Activated T-helper 1 cell treated with anti-CD3 and anti-CD28 coated beads, Interleukin-2, amount 50 U/mL, for 16 hours (primary cell): Measurements from ENCODE around the gene METTL5.
"Not testable (repeated sequence)": the region's sequence is repeated elsewhere in the genome, so short reads cannot be mapped to it uniquely, and the experiment has no call there.

Experiments
- DNase-seq, 2 donors: peaks; one replicate each; pipeline ENCODE4 v3.0.0-alpha.2; 2020; ENCODE audit warnings: low read depth in 1 of 2, low spot score in 1 of 2

The METTL5 gene

GRCh38 chr2:169834401-169834800, 9.7 kb upstream of the METTL5 start:
- DNase-seq = no peak

DNA sequence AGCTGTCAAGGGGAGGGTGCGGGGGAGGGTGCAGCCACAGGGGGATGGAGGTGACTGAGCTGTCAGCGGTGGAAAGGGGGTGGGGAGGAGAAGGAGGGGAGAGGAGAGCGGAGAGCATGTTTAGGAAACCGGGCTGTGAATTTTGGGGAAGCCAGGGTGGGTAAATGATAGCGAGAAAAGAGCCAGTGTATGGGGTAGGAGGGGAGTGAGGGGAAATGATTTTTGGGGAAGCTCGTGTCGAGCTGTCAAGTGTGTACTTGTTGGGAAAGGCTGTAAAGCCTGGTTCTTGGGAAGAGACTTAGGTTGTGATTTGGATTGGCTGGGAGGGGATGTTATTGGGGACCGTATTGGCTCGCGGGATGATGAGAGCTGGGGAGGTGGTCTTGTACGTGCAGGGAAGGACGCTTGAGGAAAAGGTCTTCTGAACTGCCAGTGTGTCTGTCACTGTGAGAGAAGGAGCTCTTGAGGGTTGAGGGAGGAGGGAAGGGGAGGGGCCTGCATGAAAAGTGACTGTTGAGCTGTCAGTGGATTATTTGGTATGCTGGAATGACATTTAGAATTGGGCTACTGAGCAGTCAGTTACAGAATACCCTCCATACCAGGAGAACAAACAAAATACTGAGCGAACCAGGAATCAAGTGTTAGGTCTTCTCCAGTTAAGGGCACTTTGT, 3.6 kb upstream of the METTL5 start:
- DNase-seq = peak in 1 of 2 donors; percentile 13

- peak; percentile 72 to 84 for DNase-seq
These were observed 2.8 kb upstream of the METTL5 start, which contains the start of gene UBR3 for GRCh38 chr2:169827272-169828140. Gene UBR3 (plus strand): TSS chr2:169827454. CDS start chr2:169827508, 54 bp downstream.

DNA sequence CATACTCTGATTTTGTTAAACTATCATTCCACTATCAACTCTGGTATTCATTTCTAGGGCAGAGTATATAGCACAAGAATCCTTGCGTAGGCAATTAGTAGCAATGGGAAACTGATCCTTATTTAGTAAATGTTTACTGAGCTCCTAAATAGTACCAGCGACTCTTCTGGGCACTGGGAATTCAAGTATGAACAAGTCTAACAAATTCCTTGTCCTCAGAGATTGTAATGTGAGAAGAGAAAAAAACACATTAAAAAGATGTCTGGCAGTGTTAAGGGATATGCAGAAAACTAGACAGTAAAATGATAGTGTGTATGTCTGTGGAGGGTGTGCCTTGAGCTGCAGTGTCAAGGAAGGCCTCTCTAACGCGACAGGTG, 721 bp downstream of the METTL5 start:
- no peak for DNase-seq

DNA sequence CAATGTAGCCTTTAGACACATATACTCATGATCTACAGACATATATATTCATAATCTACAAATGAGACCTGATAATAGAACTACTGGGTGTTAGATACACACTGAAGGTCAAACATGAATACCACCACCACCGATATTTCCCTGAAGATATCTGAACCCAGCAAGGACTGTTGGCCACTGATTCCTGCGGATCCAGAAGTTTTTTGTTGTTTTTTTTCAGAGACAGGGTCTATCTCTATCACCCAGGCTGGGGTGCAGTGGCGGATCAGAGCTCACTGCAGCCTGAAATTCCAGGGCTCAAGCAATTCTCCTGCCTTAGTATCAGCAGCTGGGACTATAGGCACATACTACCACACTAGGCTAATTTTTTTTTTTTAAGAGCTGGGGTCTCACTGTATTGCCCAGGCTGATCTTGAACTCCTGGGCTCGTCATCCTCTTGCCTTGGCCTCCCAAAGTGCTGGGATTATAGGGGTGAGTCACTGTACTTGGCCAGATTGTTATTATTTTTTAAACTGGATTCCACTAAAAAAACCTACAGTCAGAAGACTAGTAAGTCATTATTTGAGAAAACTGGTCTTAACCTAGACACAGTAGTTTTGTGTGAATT, 1.8 kb downstream of the METTL5 start:
- DNase-seq = no peak

DNA sequence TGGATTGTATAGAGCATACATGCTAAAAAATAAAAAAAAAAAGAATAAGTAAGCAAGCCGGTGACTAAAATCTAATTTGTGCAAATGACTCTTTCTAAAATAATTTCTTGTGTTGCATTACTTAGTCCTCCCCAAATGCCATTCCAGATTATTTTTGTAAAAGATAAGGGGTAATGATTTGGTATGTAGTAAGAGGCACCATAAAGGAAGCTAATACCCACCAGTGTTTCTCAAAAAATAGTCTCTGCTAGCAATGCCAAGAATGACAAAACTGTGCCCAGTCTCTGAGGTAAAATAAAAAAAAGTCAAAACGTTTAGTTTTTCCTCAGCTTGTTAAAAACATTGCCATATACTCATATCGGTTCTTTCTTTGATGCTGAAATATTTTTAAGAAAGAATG, 2.7 kb downstream of the METTL5 start:
- no peak for DNase-seq

DNA sequence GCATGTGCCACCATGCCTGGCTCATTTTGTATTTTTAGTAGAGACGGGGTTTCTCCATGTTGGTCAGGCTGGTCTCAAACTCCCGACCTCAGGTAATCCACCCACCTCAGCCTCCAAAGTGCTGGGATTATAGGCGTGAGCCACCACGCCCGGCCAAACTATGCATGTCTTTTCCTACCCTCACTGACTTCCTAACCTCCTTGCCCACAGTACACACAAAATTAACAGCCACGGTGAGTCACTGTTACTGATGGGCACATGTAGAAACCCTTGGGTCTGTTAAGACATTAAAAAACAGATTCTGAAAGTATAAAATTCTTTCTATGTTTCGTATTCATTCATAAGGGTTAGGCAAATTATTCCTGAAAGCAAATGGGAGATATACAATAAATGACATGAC, 4.6 kb downstream of the METTL5 start:
- DNase-seq = not testable (repeated sequence)

DNA sequence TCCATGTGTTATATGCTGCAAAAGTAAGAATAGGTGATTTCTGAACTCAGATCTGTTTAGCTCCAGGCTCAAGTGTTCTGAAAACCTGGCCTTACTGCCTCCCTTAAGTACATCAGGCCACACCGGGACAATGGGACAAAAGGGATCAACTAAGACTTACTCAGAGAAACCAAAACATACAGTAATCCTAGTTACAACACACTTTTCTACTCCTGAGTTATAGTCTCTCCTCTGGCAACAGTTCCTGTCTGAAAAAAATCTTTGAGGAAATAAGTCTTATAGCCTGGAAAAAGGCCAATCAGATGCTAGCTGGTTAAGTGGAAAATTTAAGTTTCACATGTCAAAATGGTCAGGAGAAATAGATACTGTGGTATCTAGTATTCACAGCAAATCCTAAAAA, 5.6 kb downstream of the METTL5 start:
- DNase-seq = no peak

DNA sequence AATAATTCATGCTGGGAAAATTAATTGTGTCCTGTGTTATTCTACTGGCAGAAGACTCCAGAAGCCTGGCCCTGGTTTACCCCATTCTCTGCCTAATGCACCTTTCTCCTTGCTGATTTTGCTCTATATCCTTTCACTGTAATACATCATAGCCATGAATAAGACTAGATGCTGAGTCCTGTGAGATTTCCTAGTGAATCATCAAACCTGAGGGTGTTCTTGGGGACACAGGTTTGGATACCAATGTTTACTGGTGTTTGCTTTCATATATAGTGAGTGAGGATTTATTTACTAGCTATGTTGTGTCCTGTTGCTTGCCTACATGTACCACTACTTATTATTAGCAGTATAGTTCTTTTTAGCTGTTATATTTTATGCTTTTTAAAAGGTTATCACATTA, 6.5 kb downstream of the METTL5 start:
- no peak for DNase-seq

DNA sequence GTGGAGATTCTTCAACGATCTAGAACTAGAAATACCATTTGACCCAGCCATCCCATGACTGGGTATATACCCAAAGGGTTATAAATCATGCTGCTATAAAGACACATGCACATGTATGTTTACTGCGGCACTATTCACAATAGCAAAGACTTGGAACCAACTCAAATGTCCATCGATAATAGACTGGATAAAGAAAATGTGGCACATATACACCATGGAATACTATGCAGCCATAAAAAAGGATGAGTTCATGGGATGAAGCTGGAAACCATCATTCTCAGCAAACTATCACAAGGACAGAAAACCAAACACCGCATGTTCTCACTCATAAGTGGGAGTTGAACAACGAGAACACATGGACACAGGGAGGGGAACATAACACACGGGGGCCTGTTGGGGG, 7.3 kb downstream of the METTL5 start:
- DNase-seq = not testable (repeated sequence)

DNA sequence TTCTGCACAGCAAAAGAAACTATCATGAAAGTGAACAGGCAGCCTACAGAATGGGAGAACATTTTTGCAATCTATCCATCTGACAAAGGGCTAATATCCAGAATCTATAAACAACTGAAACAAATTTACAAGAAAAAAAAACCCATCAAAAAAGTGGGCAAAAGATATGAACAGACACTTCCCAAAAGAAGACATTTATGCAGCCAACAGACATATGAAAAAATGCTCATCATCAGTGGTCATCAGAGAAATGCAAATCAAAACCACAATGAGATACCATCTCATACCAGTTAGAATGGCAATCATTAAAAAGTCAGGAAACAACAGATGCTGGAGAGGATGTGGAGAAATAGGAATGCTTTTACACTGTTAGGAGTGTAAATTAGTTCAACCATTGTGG, 7.7 kb downstream of the METTL5 start:
- DNase-seq = not testable (repeated sequence)

DNA sequence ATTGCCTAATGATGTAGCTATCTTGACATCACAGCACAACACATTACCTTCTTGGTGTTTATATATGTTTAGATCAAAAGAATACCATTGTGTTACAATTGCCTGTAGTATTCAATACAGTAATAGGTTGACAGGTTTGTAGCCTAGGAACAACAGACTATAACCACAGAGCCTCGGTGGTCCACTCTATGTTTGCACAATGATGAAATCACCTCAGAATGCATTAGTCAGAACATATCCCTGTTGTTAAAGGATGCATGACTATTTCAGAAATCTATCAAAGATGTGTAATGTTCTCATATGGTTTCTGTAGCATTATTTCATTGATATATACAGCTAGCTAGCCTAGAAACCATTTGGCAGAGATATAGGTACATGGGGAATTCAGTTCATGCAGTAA, 8.9 kb downstream of the METTL5 start:
- no peak for DNase-seq

GRCh38 chr2:169808221-169808620, 16.5 kb downstream of the METTL5 start:
- no peak for DNase-seq

GRCh38 chr2:169806586-169806985, 18.1 kb downstream of the METTL5 start:
- no peak for DNase-seq

DNA sequence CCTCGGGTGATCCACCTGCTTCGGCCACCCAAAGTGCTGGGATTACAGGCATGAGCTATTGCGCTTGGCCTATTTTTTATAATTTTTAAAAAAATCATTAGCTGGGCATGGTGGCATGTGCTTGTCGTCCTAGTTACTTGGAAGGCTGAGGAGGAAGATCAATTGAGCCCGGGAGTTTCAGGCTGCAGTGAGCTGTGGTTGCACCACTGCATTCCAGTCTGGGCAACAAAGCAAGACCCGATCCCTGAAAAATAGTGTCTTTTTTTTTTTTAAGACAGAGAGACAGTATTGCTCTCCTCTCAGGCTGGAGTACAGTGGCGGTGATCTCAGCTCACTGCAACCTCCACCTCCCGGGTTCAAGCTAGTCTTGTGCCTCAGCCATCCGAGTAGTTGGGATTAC, 21.2 kb downstream of the METTL5 start:
- DNase-seq = no peak

GRCh38 chr2:169798718-169799592, 25.8 kb downstream of the METTL5 start, which contains the start of gene SSB:
Gene SSB (plus strand): TSS chr2:169798871. CDS start chr2:169800961, 2,090 bp downstream.
- DNase-seq = peak; percentile 89 to 90

- no peak for DNase-seq
These were observed 26.3 kb downstream of the METTL5 start for GRCh38 chr2:169798397-169798717.

GRCh38 chr2:169797601-169798000, 27.1 kb downstream of the METTL5 start:
- no peak for DNase-seq

- DNase-seq = no peak
These were observed 28.3 kb downstream of the METTL5 start for GRCh38 chr2:169796441-169796840.

GRCh38 chr2:169795181-169795580, 29.5 kb downstream of the METTL5 start:
- DNase-seq = no peak

- no peak for DNase-seq
These were observed 34.1 kb downstream of the METTL5 start for GRCh38 chr2:169790581-169790980.
